Neural crest cell (in vitro differentiated cells): ENCODE measurements around the gene ATP2A1. TPM values are rescaled to one million over a fixed set of nuclear protein-coding genes. Genes with fewer than 3 reads are reported as not detected.
"Not testable (repeated sequence)": the region's sequence is repeated elsewhere in the genome, so short reads cannot be mapped to it uniquely, and the experiment has no call there.

Source experiments
- DNase-seq: peaks from one replicate; pipeline ENCODE4 v3.0.0; 2021; ENCODE audit warnings: low read depth, mixed read lengths, low spot score
- H3K27ac Mint-ChIP-seq: one replicate; pipeline ENCODE4 v1.8.0; 2021; ENCODE audit warnings: mild to moderate bottlenecking, mixed read lengths; ENCODE audit not compliant: unreplicated experiment
- H3K27me3 Mint-ChIP-seq: 2 replicates; pipeline ENCODE4 v1.8.0; 2021; ENCODE audit warnings: low read depth, mild to moderate bottlenecking, mixed read lengths
- H3K36me3 Mint-ChIP-seq: 2 replicates; pipeline ENCODE4 v1.8.0; 2021; ENCODE audit warnings: low read depth, mild to moderate bottlenecking, mixed read lengths
- H3K4me1 Mint-ChIP-seq: 2 replicates; pipeline ENCODE4 v1.8.0; 2021; ENCODE audit warnings: mixed read lengths
- H3K4me3 Mint-ChIP-seq: one replicate; pipeline ENCODE4 v1.8.0; 2021; ENCODE audit warnings: mild to moderate bottlenecking, mixed read lengths
- H3K9me3 Mint-ChIP-seq: 2 replicates; pipeline ENCODE4 v1.8.0; 2021; ENCODE audit warnings: mixed read lengths
- CTCF ChIP-seq: fragments of 200-600 bp; sonication (generic); conservative IDR thresholded peaks from 2 replicates; pipeline ENCODE4 v1.5.0; 2021; ENCODE audit warnings: antibody characterized with exemption, mild to moderate bottlenecking
- total RNA-seq: library from RNA; stranded (reverse); gene quantifications from 2 replicates; pipeline ENCODE4 v1.2.1, GENCODE V29; 2021

Gene ATP2A1
- total RNA-seq, 1 donor from 2014 or later = 3.3 TPM

GRCh38 chr16:28924762-28925385 lies 46.6 kb downstream of the ATP2A1 start, which contains the start of gene RABEP2:
Gene RABEP2 (minus strand): TSS chr16:28925238. CDS start chr16:28925163, 75 bp downstream.
- Mint-ChIP-seq H3K4me3 (peak within 1 kb of the TSS; percentile 99), H3K9me3 (no peaks in the 10 kb centered on the region), H3K36me3 (no peaks in the 10 kb centered on the region), H3K27me3 (no peaks in the 10 kb centered on the region), H3K27ac (peak within 1 kb of the TSS; percentile 99), H3K4me1 (peaks cover 19% of the 10 kb centered on the region)
- no peak for TF ChIP-seq CTCF
- DNase-seq = peak; percentile 100

GRCh38 chr16:28925386-28926228 lies 47.3 kb downstream of the ATP2A1 start:
- TF ChIP-seq CTCF = no peak
- no peak for DNase-seq
- Mint-ChIP-seq H3K27ac (peak overlapping the region; percentile 99), H3K27me3 (no peaks in the 10 kb centered on the region), H3K4me3 (peak overlapping the region; percentile 99), H3K4me1 (peaks cover 19% of the 10 kb centered on the region), H3K36me3 (no peaks in the 10 kb centered on the region), H3K9me3 (no peaks in the 10 kb centered on the region)

GRCh38 chr16:28926284-28926683 lies 48.0 kb downstream of the ATP2A1 start:
- Mint-ChIP-seq H3K27ac (peak overlapping the region; percentile 99), H3K4me3 (peak overlapping the region; percentile 99), H3K4me1 (peaks cover 19% of the 10 kb centered on the region)
- not testable (repeated sequence) for H3K9me3 Mint-ChIP-seq, H3K36me3 Mint-ChIP-seq, H3K27me3 Mint-ChIP-seq, DNase-seq

GRCh38 chr16:28927815-28928214 lies 49.5 kb downstream of the ATP2A1 start:
- Mint-ChIP-seq H3K9me3 (no peaks in the 10 kb centered on the region), H3K27ac (no peak overlapping the region), H3K4me3 (no peak overlapping the region), H3K4me1 (peaks cover 19% of the 10 kb centered on the region), H3K36me3 (no peaks in the 10 kb centered on the region), H3K27me3 (no peaks in the 10 kb centered on the region)
- no peak for DNase-seq
- TF ChIP-seq CTCF = no peak

- H3K9me3 Mint-ChIP-seq = no peaks in the 10 kb centered on the region
- no peak for DNase-seq
- no peaks in the 10 kb centered on the region for H3K36me3 Mint-ChIP-seq
- H3K27ac Mint-ChIP-seq = no peak overlapping the region
- TF ChIP-seq CTCF = no peak
- peaks cover 8% of the 10 kb centered on the region for H3K4me1 Mint-ChIP-seq
- H3K4me3 Mint-ChIP-seq = no peak overlapping the region
- H3K27me3 Mint-ChIP-seq = no peaks in the 10 kb centered on the region
Observed at GRCh38 chr16:28930203-28930602, 51.9 kb downstream of the ATP2A1 start.

- Mint-ChIP-seq H3K9me3 (no peaks in the 10 kb centered on the region), H3K36me3 (no peaks in the 10 kb centered on the region), H3K27ac (peak overlapping the region; percentile 84), H3K4me1 (peaks cover 6% of the 10 kb centered on the region), H3K4me3 (no peak overlapping the region), H3K27me3 (peaks cover 4% of the 10 kb centered on the region)
- no peak for DNase-seq
- no peak for TF ChIP-seq CTCF
Observed at GRCh38 chr16:28930652-28931051, 52.4 kb downstream of the ATP2A1 start.
